Keratinocyte (primary cell): Measurements from ENCODE around the gene MS4A8. TPM values are rescaled to one million over a fixed set of nuclear protein-coding genes. Genes with fewer than 3 reads are reported as not detected.

Experiments used
- DNase-seq: peaks from one replicate; pipeline ENCODE4 v3.0.0-alpha.2; 2011; ENCODE audit warnings: low read depth, missing footprints, low spot score
- FAIRE-seq: peaks from 2 replicates; lab custom pipeline; 2011; peaks lifted over from hg19 to GRCh38; lab: Jason Lieb, UNC
- H2AFZ ChIP-seq: 2 replicates; pipeline ENCODE4 v1.6.0; 2012; ENCODE audit warnings: low read length, control low read depth, inconsistent platforms; ENCODE audit not compliant: control insufficient read depth
- H3K27ac ChIP-seq: 2 replicates; pipeline ENCODE4 v1.5.1; 2011; ENCODE audit warnings: low read length; ENCODE audit not compliant: control insufficient read depth, insufficient read depth
- H3K27me3 ChIP-seq: 3 replicates; pipeline ENCODE4 v1.6.0; 2011; ENCODE audit warnings: low read length; ENCODE audit not compliant: control insufficient read depth, insufficient read depth; ENCODE audit errors: extremely low read depth
- H3K36me3 ChIP-seq, 2 experiments: 2 replicates in 1 of 2; 3 replicates in 1 of 2; pipeline ENCODE4 v1.5.1; 2011; ENCODE audit warnings: low read length in 2 of 2, mild to moderate bottlenecking in 1 of 2; ENCODE audit not compliant: control insufficient read depth in 2 of 2, insufficient read depth in 2 of 2; ENCODE audit errors: extremely low read depth in 1 of 2
- H3K4me1 ChIP-seq: 3 replicates; pipeline ENCODE4 v1.5.1; 2011; ENCODE audit warnings: low read length; ENCODE audit not compliant: control insufficient read depth, insufficient read depth; ENCODE audit errors: extremely low read depth
- H3K4me2 ChIP-seq: 3 replicates; pipeline ENCODE4 v1.6.0; 2011; ENCODE audit warnings: low read depth, low read length; ENCODE audit not compliant: control insufficient read depth, insufficient read depth; ENCODE audit errors: extremely low read depth
- H3K4me3 ChIP-seq, 3 experiments: fragments of 200-600 bp in 1 of 3; sonication (generic) in 1 of 3; 2 replicates in 2 of 3; 3 replicates in 1 of 3; pipeline ENCODE4 v1.5.1; 2011 to 2016; ENCODE audit warnings: low read length in 3 of 3, mild to moderate bottlenecking in 3 of 3, control low read depth in 2 of 3, inconsistent platforms in 1 of 3, low read depth in 1 of 3, mixed read lengths in 1 of 3, mixed run types in 1 of 3, moderate library complexity in 1 of 3; ENCODE audit not compliant: control insufficient read depth in 2 of 3, insufficient read depth in 2 of 3; ENCODE audit errors: extremely low read depth in 1 of 3
- H3K79me2 ChIP-seq: 2 replicates; pipeline ENCODE4 v1.6.0; 2012; ENCODE audit warnings: low read length; ENCODE audit not compliant: control insufficient read depth, insufficient read depth
- H3K9ac ChIP-seq: 3 replicates; pipeline ENCODE4 v1.6.0; 2011; ENCODE audit warnings: low read length; ENCODE audit not compliant: control insufficient read depth, insufficient read depth; ENCODE audit errors: extremely low read depth
- H3K9me1 ChIP-seq: 3 replicates; pipeline ENCODE4 v1.6.0; 2011; ENCODE audit warnings: low read length; ENCODE audit not compliant: control insufficient read depth, insufficient read depth; ENCODE audit errors: extremely low read depth
- H3K9me3 ChIP-seq: 2 replicates; pipeline ENCODE4 v1.5.1; 2012; ENCODE audit warnings: low read depth, low read length; ENCODE audit not compliant: control insufficient read depth
- H4K20me1 ChIP-seq: 3 replicates; pipeline ENCODE4 v1.6.0; 2011; ENCODE audit warnings: low read length; ENCODE audit not compliant: control insufficient read depth, insufficient read depth; ENCODE audit errors: extremely low read depth
- EZH2 ChIP-seq: IDR thresholded peaks from one replicate; pipeline ENCODE4 v1.6.1; 2012; ENCODE audit warnings: inconsistent platforms, mild to moderate bottlenecking, low read length, moderate library complexity
- dilution Hi-C: fragments of 300-500 bp; cut with MboI; formaldehyde crosslinking; loops from one replicate; pipeline ENCODE4 v1.7.0; 2020; ENCODE audit warnings: low sequenced_read_pairs; ENCODE audit not compliant: extremely low pct_ligation_motif_present
- polyA plus RNA-seq, 5 experiments: library from polyadenylated mRNA; depleted of rRNA in 3 of 5; stranded (reverse) in 3 of 5; stranded (forward) in 1 of 5; unstranded in 1 of 5; fragments of >200 nt; gene quantifications; 1 replicate in 1 of 5; 2 replicates in 3 of 5; 3 replicates in 1 of 5; pipeline versions ENCODE4 v1.2.1 to v1.2.3, GENCODE V29; 2011 to 2012; ENCODE audit warnings: missing spikeins in 2 of 5, low read depth in 1 of 5, low replicate concordance in 1 of 5
- TF ChIP-seq, protein P1 (sequence below), 3 experiments: IDR thresholded peaks in 1 of 3; conservative IDR thresholded peaks in 1 of 3; optimal IDR thresholded peaks in 1 of 3; 2 replicates in 2 of 3; 3 replicates in 1 of 3; pipeline versions ENCODE3 to v1.5.1; 2011; ENCODE audit warnings: low read length in 3 of 3, mild to moderate bottlenecking in 3 of 3, moderate library complexity in 2 of 3, control low read depth in 1 of 3, inconsistent platforms in 1 of 3; ENCODE audit not compliant: insufficient read depth in 2 of 3; ENCODE audit errors: extremely low read depth in 1 of 3

MS4A8 gene
- polyA plus RNA-seq, 1 donor (not counting 4 experiments of a cell fraction or from before 2014, with no cell fraction given) = not detected

DNA sequence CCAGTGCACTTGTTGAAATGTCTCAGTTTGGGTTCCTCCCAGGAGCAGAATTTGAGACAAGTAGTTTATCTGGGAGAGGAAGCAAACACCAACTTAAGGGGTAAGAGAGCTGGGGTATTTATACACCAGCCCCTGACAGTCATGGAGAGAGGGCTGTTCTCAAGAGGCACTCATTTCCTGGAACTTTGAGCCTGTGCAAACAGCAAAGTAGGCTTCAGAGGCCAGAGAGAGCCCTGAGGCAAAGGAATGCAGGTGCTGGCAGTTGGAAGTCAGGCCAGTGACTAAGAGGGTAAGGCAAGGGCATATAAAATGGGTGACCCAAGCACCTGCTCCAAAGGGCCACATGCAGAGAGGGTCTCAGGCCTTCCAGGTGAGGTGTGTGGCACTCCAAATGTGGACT, 41.2 kb downstream of the MS4A8 start:
- H3K9me3 ChIP-seq = no peaks in the 10 kb centered on the region
- dilution Hi-C loops = no loop called here
- no peak overlapping the region for H3K4me3 ChIP-seq
- no peaks in the 10 kb centered on the region for H3K27me3 ChIP-seq
- FAIRE-seq (no peak), DNase-seq (no peak)
- no peak overlapping the region for H3K9ac ChIP-seq
- H3K79me2 ChIP-seq = no peaks in the 10 kb centered on the region
- H3K9me1 ChIP-seq = no peaks in the 10 kb centered on the region
- no peak overlapping the region for H2AFZ ChIP-seq
- no peak overlapping the region for H3K4me2 ChIP-seq
- no peak overlapping the region for H3K27ac ChIP-seq
- TF ChIP-seq, protein P1, sequence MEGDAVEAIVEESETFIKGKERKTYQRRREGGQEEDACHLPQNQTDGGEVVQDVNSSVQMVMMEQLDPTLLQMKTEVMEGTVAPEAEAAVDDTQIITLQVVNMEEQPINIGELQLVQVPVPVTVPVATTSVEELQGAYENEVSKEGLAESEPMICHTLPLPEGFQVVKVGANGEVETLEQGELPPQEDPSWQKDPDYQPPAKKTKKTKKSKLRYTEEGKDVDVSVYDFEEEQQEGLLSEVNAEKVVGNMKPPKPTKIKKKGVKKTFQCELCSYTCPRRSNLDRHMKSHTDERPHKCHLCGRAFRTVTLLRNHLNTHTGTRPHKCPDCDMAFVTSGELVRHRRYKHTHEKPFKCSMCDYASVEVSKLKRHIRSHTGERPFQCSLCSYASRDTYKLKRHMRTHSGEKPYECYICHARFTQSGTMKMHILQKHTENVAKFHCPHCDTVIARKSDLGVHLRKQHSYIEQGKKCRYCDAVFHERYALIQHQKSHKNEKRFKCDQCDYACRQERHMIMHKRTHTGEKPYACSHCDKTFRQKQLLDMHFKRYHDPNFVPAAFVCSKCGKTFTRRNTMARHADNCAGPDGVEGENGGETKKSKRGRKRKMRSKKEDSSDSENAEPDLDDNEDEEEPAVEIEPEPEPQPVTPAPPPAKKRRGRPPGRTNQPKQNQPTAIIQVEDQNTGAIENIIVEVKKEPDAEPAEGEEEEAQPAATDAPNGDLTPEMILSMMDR (optimal IDR thresholded peaks at IDR 0.05 in 1 of 3, IDR thresholded peaks at IDR 0.05 in 1 of 3, conservative IDR thresholded peaks at IDR 0.05 in 1 of 3; ENCODE audit: extremely low read depth in 1 of 3, insufficient read depth in 2 of 3, low read length in 3 of 3) = no peak
- no peak for TF ChIP-seq EZH2
- H3K4me1 ChIP-seq = no peaks in the 10 kb centered on the region
- H3K36me3 ChIP-seq = no peaks in the 10 kb centered on the region
- no peaks in the 10 kb centered on the region for H4K20me1 ChIP-seq

DNA sequence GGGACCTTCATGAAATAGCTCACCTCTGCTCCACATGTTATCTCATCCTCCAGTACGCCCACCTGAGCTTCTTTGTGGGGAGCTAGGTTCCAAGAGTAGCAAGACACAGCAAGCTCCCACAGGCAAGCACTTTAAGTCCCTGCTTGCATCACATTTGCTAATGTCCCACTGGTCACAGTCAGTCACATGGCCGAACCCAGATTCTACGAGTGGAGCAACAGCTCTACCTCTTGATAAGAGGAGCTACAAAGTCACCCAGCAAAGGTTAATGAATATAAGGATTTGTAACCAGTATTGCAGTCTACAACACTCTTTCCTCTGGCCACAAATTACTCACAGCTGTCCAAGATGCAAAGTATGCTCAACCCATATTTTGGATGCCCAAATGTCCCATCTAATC, 42.0 kb downstream of the MS4A8 start:
- H3K4me2 ChIP-seq = no peak overlapping the region
- H3K79me2 ChIP-seq = no peaks in the 10 kb centered on the region
- no peak overlapping the region for H3K4me3 ChIP-seq
- FAIRE-seq = no peak
- H3K36me3 ChIP-seq = no peaks in the 10 kb centered on the region
- TF ChIP-seq EZH2 = no peak
- TF ChIP-seq, protein P1 (optimal IDR thresholded peaks at IDR 0.05 in 1 of 3, IDR thresholded peaks at IDR 0.05 in 1 of 3, conservative IDR thresholded peaks at IDR 0.05 in 1 of 3; ENCODE audit: extremely low read depth in 1 of 3, insufficient read depth in 2 of 3, low read length in 3 of 3) = no peak
- H3K27ac ChIP-seq = no peak overlapping the region
- H3K9ac ChIP-seq = no peak overlapping the region
- dilution Hi-C loops = no loop called here
- no peaks in the 10 kb centered on the region for H4K20me1 ChIP-seq
- H3K9me1 ChIP-seq = no peaks in the 10 kb centered on the region
- no peaks in the 10 kb centered on the region for H3K27me3 ChIP-seq
- H3K4me1 ChIP-seq = no peaks in the 10 kb centered on the region
- DNase-seq = no peak
- H3K9me3 ChIP-seq = no peaks in the 10 kb centered on the region
- H2AFZ ChIP-seq = no peak overlapping the region
